ENCODE data around the gene OR51B2. TPM values are rescaled to one million over a fixed set of nuclear protein-coding genes. Genes with fewer than 3 reads are reported as not detected.

OR51B2 gene
- total and polyA plus RNA-seq, 2 of the 13 experiments (the other 11 are each of a cell fraction or from before 2014, with no cell fraction given), result not detected

GRCh38 chr11:5339771-5340322 is 15.8 kb upstream of the OR51B2 start:
- Histone ChIP-seq H3K9ac (ENCODE audit: insufficient read depth, low read depth, low read length) (no peak overlapping the region), H3K4me3 (replicated peaks in 1 of 3; ENCODE audit: insufficient read depth in 1 of 3, low read depth in 2 of 3, low read length in 3 of 3) (no peak overlapping the region), H3K36me3 (replicated peaks in 1 of 2; ENCODE audit: control insufficient read depth in 1 of 2, insufficient read depth in 2 of 2, low read length in 2 of 2) (no peaks in the 10 kb centered on the region), H3K79me2 (ENCODE audit: insufficient read depth, low read length) (no peaks in the 10 kb centered on the region), H3K27me3 (ENCODE audit: control insufficient read depth in 1 of 2, insufficient read depth in 2 of 2, low read length in 2 of 2) (no peaks in the 10 kb centered on the region), H2AFZ (ENCODE audit: low read length) (no peak overlapping the region), H3K4me2 (ENCODE audit: low read depth, low read length) (no peak overlapping the region), H3K27ac (ENCODE audit: extremely low read length, insufficient read depth, low read length) (no peak overlapping the region), H3K9me3 (ENCODE audit: low read length) (no peaks in the 10 kb centered on the region), H3K4me1 (ENCODE audit: insufficient read depth, low read length) (no peaks in the 10 kb centered on the region), H4K20me1 (ENCODE audit: insufficient read depth, low read length) (no peaks in the 10 kb centered on the region)
- CTCF ChIA-PET (ENCODE audit: low intra/inter-chr PET ratio, low total read pairs), result no interaction called here
- TF ChIP-seq ZNF788 (CRISPR knock-in tag; IDR thresholded peaks at IDR 0.05; ENCODE audit: borderline replicate concordance), result no peak
- TF ChIP-seq ZNF101 (CRISPR knock-in tag; IDR thresholded peaks at IDR 0.05; ENCODE audit: borderline replicate concordance, low read depth), result no peak
- no peak for TF ChIP-seq NRL (CRISPR knock-in tag; IDR thresholded peaks at IDR 0.05; ENCODE audit: borderline replicate concordance)
- TF ChIP-seq, protein P1, sequence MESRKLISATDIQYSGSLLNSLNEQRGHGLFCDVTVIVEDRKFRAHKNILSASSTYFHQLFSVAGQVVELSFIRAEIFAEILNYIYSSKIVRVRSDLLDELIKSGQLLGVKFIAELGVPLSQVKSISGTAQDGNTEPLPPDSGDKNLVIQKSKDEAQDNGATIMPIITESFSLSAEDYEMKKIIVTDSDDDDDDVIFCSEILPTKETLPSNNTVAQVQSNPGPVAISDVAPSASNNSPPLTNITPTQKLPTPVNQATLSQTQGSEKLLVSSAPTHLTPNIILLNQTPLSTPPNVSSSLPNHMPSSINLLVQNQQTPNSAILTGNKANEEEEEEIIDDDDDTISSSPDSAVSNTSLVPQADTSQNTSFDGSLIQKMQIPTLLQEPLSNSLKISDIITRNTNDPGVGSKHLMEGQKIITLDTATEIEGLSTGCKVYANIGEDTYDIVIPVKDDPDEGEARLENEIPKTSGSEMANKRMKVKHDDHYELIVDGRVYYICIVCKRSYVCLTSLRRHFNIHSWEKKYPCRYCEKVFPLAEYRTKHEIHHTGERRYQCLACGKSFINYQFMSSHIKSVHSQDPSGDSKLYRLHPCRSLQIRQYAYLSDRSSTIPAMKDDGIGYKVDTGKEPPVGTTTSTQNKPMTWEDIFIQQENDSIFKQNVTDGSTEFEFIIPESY (CRISPR knock-in tag; IDR thresholded peaks at IDR 0.05), result no peak
- no peak for TF ChIP-seq ZNF552 (CRISPR knock-in tag; IDR thresholded peaks at IDR 0.05; ENCODE audit: borderline replicate concordance)
- no peak for TF ChIP-seq HMGXB4 (CRISPR knock-in tag; IDR thresholded peaks at IDR 0.05; ENCODE audit: borderline replicate concordance in 1 of 2, low read depth in 1 of 2)
- TF ChIP-seq, protein P2, sequence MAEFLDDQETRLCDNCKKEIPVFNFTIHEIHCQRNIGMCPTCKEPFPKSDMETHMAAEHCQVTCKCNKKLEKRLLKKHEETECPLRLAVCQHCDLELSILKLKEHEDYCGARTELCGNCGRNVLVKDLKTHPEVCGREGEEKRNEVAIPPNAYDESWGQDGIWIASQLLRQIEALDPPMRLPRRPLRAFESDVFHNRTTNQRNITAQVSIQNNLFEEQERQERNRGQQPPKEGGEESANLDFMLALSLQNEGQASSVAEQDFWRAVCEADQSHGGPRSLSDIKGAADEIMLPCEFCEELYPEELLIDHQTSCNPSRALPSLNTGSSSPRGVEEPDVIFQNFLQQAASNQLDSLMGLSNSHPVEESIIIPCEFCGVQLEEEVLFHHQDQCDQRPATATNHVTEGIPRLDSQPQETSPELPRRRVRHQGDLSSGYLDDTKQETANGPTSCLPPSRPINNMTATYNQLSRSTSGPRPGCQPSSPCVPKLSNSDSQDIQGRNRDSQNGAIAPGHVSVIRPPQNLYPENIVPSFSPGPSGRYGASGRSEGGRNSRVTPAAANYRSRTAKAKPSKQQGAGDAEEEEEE (CRISPR knock-in tag; IDR thresholded peaks at IDR 0.05; ENCODE audit: borderline replicate concordance), result no peak
- TF ChIP-seq ZNF556 (CRISPR knock-in tag; IDR thresholded peaks at IDR 0.05; ENCODE audit: borderline replicate concordance), result no peak
- no peak for TF ChIP-seq ZNF124 (CRISPR knock-in tag; IDR thresholded peaks at IDR 0.05)
- no peak for TF ChIP-seq RBAK (CRISPR knock-in tag; IDR thresholded peaks at IDR 0.05)
- no peak for TF ChIP-seq ATF5 (CRISPR knock-in tag; IDR thresholded peaks at IDR 0.05; ENCODE audit: low read depth)
- no peak for TF ChIP-seq THAP11 (CRISPR knock-in tag; IDR thresholded peaks at IDR 0.05)
- no peak for TF ChIP-seq SAP130 (CRISPR knock-in tag; IDR thresholded peaks at IDR 0.05; ENCODE audit: low read depth)
- no peak for TF ChIP-seq ZNF792 (CRISPR knock-in tag; IDR thresholded peaks at IDR 0.05)
- no peak for TF ChIP-seq NFATC3 (CRISPR knock-in tag; IDR thresholded peaks at IDR 0.05)
- TF ChIP-seq MEIS2 (CRISPR knock-in tag; IDR thresholded peaks at IDR 0.05), result no peak
- no TSS peak for BruUV-seq (replicated peaks)
- ATAC-seq, result no peak
- POLR2A ChIA-PET, result no interaction called here
- intact Hi-C loops (cut with micrococcal nuclease; ENCODE audit: unreplicated experiment) (no loop called here), in situ Hi-C loops (cut with HindIII; ENCODE audit: extremely low pct_ligation_motif_present, low pct_unique_long_range_greater_than_20kb) (no loop called here)
- DNase-seq (ENCODE audit: low spot score), result no peak
- 0% methylated on average over 1 of the region's 1 CpG for WGBS (ENCODE audit: low lambda C conversion rate)
- FAIRE-seq, result no peak

Measured in HepG2 (cell line).